Loucy (cell line): ENCODE measurements around the gene F11R.

Source experiments
- H2AFZ ChIP-seq: fragments of 200-600 bp; sonication (generic); 2 replicates; pipeline ENCODE4 v1.6.0; 2016; ENCODE audit warnings: antibody characterized with exemption, mild to moderate bottlenecking, low read length, moderate library complexity
- H3F3A ChIP-seq: fragments of 200-600 bp; 2 replicates; pipeline ENCODE4 v1.6.0; 2016; ENCODE audit warnings: antibody characterized with exemption, low read depth, mild to moderate bottlenecking
- H3K27me3 ChIP-seq: fragments of 200-600 bp; sonication (generic); 2 replicates; pipeline ENCODE4 v1.6.1; 2014; ENCODE audit warnings: low read length, mild to moderate bottlenecking; ENCODE audit not compliant: insufficient read depth, poor library complexity, severe bottlenecking
- H3K36me3 ChIP-seq: fragments of 200-600 bp; sonication (generic); 2 replicates; pipeline ENCODE4 v1.6.1; 2016; ENCODE audit warnings: low read length; ENCODE audit not compliant: insufficient read depth
- H3K4me1 ChIP-seq: fragments of 200-600 bp; sonication (generic); 2 replicates; pipeline ENCODE4 v1.5.1; 2014; ENCODE audit warnings: low read length, mild to moderate bottlenecking; ENCODE audit not compliant: insufficient read depth, poor library complexity, severe bottlenecking
- H3K4me2 ChIP-seq: fragments of 200-600 bp; sonication (generic); 2 replicates; pipeline ENCODE4 v1.6.0; 2014; ENCODE audit warnings: antibody characterized with exemption, low read length, low read depth, mild to moderate bottlenecking; ENCODE audit not compliant: poor library complexity, severe bottlenecking
- H3K4me3 ChIP-seq: fragments of 200-600 bp; sonication (generic); 2 replicates; pipeline ENCODE4 v1.5.1; 2014; ENCODE audit warnings: low read length, mild to moderate bottlenecking, mixed read lengths; ENCODE audit not compliant: poor library complexity, severe bottlenecking
- H3K79me2 ChIP-seq: fragments of 200-600 bp; sonication (generic); 2 replicates; pipeline ENCODE4 v1.6.1; 2014; ENCODE audit warnings: low read length; ENCODE audit not compliant: insufficient read depth
- H3K9ac ChIP-seq: fragments of 200-600 bp; sonication (generic); 2 replicates; pipeline ENCODE4 v1.6.0; 2014; ENCODE audit warnings: mild to moderate bottlenecking, low read depth, low read length, moderate library complexity; ENCODE audit not compliant: poor library complexity, severe bottlenecking
- H3K9me2 ChIP-seq: fragments of 200-600 bp; sonication (generic); replicated peaks from 2 replicates; pipeline ENCODE4 v1.6.1; 2016; ENCODE audit warnings: low read depth, low read length, mixed read lengths
- H3K9me3 ChIP-seq: fragments of 200-600 bp; sonication (generic); 2 replicates; pipeline ENCODE4 v1.6.1; 2014; ENCODE audit warnings: mild to moderate bottlenecking, antibody characterized with exemption, low read length, low read depth; ENCODE audit not compliant: insufficient read depth
- H4K20me1 ChIP-seq: fragments of 200-600 bp; sonication (generic); 2 replicates; pipeline ENCODE4 v1.6.0; 2014; ENCODE audit warnings: antibody characterized with exemption, low read length, mild to moderate bottlenecking; ENCODE audit not compliant: insufficient read depth, poor library complexity, severe bottlenecking
- CTCF ChIP-seq: fragments of 200-600 bp; sonication (generic); conservative IDR thresholded peaks from 2 replicates; pipeline ENCODE4 v1.5.1; 2014; ENCODE audit warnings: mild to moderate bottlenecking, antibody characterized with exemption, low read length
- EZH2phosphoT487 ChIP-seq: fragments of 200-600 bp; IDR thresholded peaks from 2 replicates; pipeline ENCODE4 v1.6.1; 2018; ENCODE audit warnings: antibody characterized with exemption, mild to moderate bottlenecking, moderate library complexity, borderline replicate concordance

Gene F11R

GRCh38 chr1:160971618-160972056, 49.3 kb downstream of the F11R start:
- Histone ChIP-seq H3K9me3 (no peaks in the 10 kb centered on the region), H3K36me3 (no peaks in the 10 kb centered on the region), H3K4me1 (peaks cover 4% of the 10 kb centered on the region), H3K4me3 (no peak overlapping the region), H3K4me2 (no peak overlapping the region), H3K9ac (no peak overlapping the region), H3F3A (no peaks in the 10 kb centered on the region), H3K27me3 (no peaks in the 10 kb centered on the region), H3K9me2 (no peaks in the 10 kb centered on the region), H4K20me1 (no peaks in the 10 kb centered on the region), H3K79me2 (no peaks in the 10 kb centered on the region), H2AFZ (no peak overlapping the region)
- TF ChIP-seq EZH2phosphoT487 (no peak), CTCF (no peak)

DNA sequence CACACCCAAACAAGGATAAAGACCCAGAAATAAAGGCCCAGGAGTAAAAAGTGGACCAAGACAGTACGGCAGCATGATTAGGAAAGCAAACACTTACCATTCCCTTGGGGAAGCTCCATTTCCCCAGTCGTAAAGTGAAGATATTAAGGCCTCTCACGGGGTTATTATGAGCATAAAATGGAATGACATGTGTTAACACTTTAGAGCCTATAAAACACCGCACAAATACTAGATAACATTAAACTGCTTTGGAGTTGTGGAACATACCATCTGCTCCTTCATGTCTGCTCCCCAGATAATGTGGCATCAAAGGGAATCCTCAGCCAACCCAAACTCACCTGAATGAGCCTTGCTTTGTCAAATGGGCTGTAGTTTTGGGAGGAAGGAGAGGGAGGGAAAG, 57.4 kb downstream of the F11R start:
- Histone ChIP-seq H3K9me2 (no peaks in the 10 kb centered on the region), H3K4me1 (no peaks in the 10 kb centered on the region), H3K4me2 (no peak overlapping the region), H3F3A (no peaks in the 10 kb centered on the region), H3K9me3 (no peaks in the 10 kb centered on the region), H4K20me1 (no peaks in the 10 kb centered on the region), H3K79me2 (no peaks in the 10 kb centered on the region), H3K36me3 (no peaks in the 10 kb centered on the region), H3K9ac (no peak overlapping the region), H2AFZ (no peak overlapping the region), H3K27me3 (no peaks in the 10 kb centered on the region), H3K4me3 (no peak overlapping the region)
- TF ChIP-seq EZH2phosphoT487 (no peak), CTCF (no peak)

DNA sequence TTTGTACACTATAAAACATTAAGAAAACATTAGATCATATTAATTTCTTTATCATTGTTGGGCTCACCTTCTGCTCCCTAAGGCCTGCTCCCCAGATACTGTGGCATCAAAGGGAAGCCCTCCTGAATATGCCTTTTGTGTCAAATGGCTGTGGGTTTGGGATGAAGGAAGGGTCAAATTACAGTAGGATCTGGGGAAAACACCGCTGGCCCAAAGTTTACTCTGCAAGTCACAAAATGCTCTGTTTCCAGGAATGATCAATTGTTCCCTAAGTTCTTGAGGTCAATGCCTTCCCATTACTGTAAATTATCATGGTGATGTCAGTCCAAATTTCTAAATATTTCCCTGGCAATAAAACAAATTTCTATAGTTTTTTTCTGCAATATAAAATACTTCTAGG, 59.5 kb downstream of the F11R start:
- H3K4me3 ChIP-seq, result no peak overlapping the region
- no peaks in the 10 kb centered on the region for H3K27me3 ChIP-seq
- no peak overlapping the region for H2AFZ ChIP-seq
- TF ChIP-seq CTCF (no peak), EZH2phosphoT487 (no peak)
- no peaks in the 10 kb centered on the region for H3F3A ChIP-seq
- H4K20me1 ChIP-seq, result no peaks in the 10 kb centered on the region
- no peaks in the 10 kb centered on the region for H3K79me2 ChIP-seq
- no peak overlapping the region for H3K9ac ChIP-seq
- H3K9me3 ChIP-seq, result no peaks in the 10 kb centered on the region
- no peak overlapping the region for H3K4me2 ChIP-seq
- no peaks in the 10 kb centered on the region for H3K4me1 ChIP-seq
- no peaks in the 10 kb centered on the region for H3K9me2 ChIP-seq
- H3K36me3 ChIP-seq, result no peaks in the 10 kb centered on the region
